AG04450 (cell line): ENCODE results near the gene SF3A2. TPM values are rescaled to one million over a fixed set of nuclear protein-coding genes. Genes with fewer than 3 reads are reported as not detected.

Experiments used
- CTCF ChIA-PET: fragments of 300-600, 350-600 bp; formaldehyde crosslinking; extraction: SDS; loops from one replicate; lab custom pipeline; 2022; ENCODE audit warnings: antibody characterized with exemption, inconsistent platforms; lab: Charles Lee
- POLR2A ChIA-PET: fragments of 350-600 bp; formaldehyde crosslinking; extraction: SDS; loops from one replicate; lab custom pipeline; 2021; ENCODE audit warnings: antibody characterized with exemption, inconsistent platforms; lab: Yijun Ruan, JAX
- DNase-seq: peaks from one replicate; pipeline ENCODE4 v3.0.0-alpha.2; 2011; ENCODE audit warnings: low read depth, low spot score
- H3K27ac ChIP-seq: one replicate; pipeline ENCODE4 v1.5.1; 2012; ENCODE audit warnings: low read depth, low read length, control low read depth
- H3K27me3 ChIP-seq: one replicate; pipeline ENCODE4 v1.6.0; 2012; ENCODE audit warnings: low read length; ENCODE audit not compliant: control insufficient read depth, insufficient read depth
- H3K4me3 ChIP-seq: 2 replicates; pipeline ENCODE4 v1.5.1; 2011; ENCODE audit warnings: mild to moderate bottlenecking, low read depth, low read length, control low read depth
- H3K9me3 ChIP-seq: 2 replicates; pipeline ENCODE4 v1.5.1; 2012; ENCODE audit warnings: low read length; ENCODE audit not compliant: control insufficient read depth, insufficient read depth
- polyA plus RNA-seq: library from polyadenylated mRNA; depleted of rRNA; stranded (reverse); fragments of >200 nt; gene quantifications from 2 replicates; pipeline ENCODE4 v1.2.3, GENCODE V29; 2011
- TF ChIP-seq, protein P1 (sequence below): IDR thresholded peaks from 2 replicates; pipeline ENCODE4 v1.5.1; 2011; ENCODE audit warnings: low read depth, low read length, control low read depth, inconsistent platforms

SF3A2 gene
- polyA plus RNA-seq, 1 experiment, result 7.0 TPM

DNA sequence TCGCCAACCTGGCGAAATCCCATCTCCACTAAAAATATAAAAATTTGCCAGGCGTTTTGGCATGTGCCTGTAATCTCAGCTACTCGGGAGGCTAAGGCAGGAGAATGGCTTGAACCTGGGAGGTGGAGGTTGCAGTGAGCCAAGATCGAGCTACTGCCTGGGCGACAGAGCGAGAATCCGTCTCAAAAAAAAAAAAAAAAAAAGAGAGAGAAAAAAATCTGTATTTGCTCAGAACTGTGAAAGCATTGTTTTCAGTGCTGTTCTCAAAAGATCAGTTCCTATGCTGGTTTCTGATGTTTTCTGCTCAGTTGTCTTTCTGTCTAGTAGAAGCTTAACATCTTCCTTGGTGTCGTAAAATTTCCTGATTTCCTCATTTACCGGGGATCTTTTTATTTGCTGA, 2.5 kb downstream of the SF3A2 start:
- DNase-seq, result no peak
- H3K27me3 ChIP-seq, result no peaks in the 10 kb centered on the region
- peaks cover 5% of the 10 kb centered on the region for H3K9me3 ChIP-seq
- H3K4me3 ChIP-seq, result peak overlapping the region; percentile 60
- TF ChIP-seq, protein P1, sequence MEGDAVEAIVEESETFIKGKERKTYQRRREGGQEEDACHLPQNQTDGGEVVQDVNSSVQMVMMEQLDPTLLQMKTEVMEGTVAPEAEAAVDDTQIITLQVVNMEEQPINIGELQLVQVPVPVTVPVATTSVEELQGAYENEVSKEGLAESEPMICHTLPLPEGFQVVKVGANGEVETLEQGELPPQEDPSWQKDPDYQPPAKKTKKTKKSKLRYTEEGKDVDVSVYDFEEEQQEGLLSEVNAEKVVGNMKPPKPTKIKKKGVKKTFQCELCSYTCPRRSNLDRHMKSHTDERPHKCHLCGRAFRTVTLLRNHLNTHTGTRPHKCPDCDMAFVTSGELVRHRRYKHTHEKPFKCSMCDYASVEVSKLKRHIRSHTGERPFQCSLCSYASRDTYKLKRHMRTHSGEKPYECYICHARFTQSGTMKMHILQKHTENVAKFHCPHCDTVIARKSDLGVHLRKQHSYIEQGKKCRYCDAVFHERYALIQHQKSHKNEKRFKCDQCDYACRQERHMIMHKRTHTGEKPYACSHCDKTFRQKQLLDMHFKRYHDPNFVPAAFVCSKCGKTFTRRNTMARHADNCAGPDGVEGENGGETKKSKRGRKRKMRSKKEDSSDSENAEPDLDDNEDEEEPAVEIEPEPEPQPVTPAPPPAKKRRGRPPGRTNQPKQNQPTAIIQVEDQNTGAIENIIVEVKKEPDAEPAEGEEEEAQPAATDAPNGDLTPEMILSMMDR, result no peak
- H3K27ac ChIP-seq, result no peak overlapping the region
- CTCF ChIA-PET, result interaction anchor here (0.6 to 2.8 kb wide), 4 partner anchors 21 to 83 kb away, joined by 4 to 14 read pairs (median 6); no protein-coding TSS in a partner anchor
- POLR2A ChIA-PET, result interaction anchor here (0.7 to 1.3 kb wide), 6 partner anchors 10 to 912 kb away, joined by 3 to 7 read pairs (median 4); no protein-coding TSS in a partner anchor

- no peak for DNase-seq
- Histone ChIP-seq H3K27me3 (no peaks in the 10 kb centered on the region), H3K9me3 (peaks cover 5% of the 10 kb centered on the region), H3K27ac (peak overlapping the region; percentile 39), H3K4me3 (peak overlapping the region; percentile 60)
- POLR2A ChIA-PET, result interaction anchor here (0.7 to 1.3 kb wide), 6 partner anchors 10 to 913 kb away, joined by 3 to 7 read pairs (median 4); no protein-coding TSS in a partner anchor
- CTCF ChIA-PET, result interaction anchor here (1.0 to 2.8 kb wide), 3 partner anchors 76 to 84 kb away, joined by 3 to 14 read pairs (median 7); no protein-coding TSS in a partner anchor
- TF ChIP-seq, protein P1, result no peak
Measured at GRCh38 chr19:2239771-2240770, 3.4 kb downstream of the SF3A2 start.

DNA sequence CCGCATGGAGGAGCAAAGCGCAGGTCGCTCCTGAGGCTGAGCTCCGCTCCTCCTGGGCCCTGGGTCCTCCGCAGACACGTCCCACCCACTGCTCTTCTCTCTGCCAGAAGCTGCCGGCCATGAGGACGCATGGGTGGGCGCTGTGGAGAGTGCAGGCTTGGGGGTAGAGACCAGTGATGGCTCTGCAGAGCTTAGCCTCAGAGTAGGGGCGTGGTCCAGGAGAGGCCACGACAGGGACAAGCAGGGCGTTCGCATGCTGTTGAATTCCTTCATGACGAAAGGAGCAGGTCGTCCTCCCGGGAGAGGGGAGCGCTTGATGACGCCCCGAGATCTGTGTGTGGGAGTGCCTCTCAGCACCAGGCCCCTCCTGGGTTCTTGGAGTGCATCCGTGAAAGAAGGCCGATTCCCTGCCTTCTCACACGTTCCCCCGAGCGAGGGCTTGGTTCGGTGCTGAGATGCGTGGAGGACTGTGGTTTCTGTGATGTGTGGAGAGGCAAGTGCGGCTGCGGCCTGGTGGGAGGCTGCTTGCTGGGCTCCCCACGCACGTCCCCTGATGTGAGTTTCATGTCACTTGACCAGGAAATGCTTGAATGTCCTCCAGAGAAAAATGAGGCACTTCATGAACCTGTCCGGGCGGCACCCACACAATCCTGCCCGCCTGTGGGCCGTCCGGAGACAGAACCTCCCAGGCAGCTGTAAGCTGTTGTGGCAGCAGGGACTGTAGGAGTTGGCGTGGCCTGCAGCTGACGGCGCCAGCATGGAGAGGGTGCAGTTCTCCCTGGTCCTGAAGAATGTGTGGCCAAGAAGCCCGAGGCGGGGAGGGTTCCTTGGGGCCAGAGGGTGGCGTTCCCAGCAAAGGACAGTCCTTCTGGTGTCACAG, 4.5 kb downstream of the SF3A2 start:
- POLR2A ChIA-PET, result interaction anchor here (0.6 kb wide), 1 partner anchor 310 kb away, joined by 4 read pairs; no protein-coding TSS in a partner anchor
- CTCF ChIA-PET, result interaction anchor here (1.0 to 1.7 kb wide), 2 partner anchors 74 to 85 kb away, joined by 3 to 7 read pairs; no protein-coding TSS in a partner anchor
- TF ChIP-seq, protein P1, result no peak
- DNase-seq, result no peak
- Histone ChIP-seq H3K4me3 (peak overlapping the region; percentile 4), H3K27me3 (no peaks in the 10 kb centered on the region), H3K9me3 (peaks cover 5% of the 10 kb centered on the region), H3K27ac (no peak overlapping the region)

GRCh38 chr19:2242092-2242537, 5.5 kb downstream of the SF3A2 start:
- Histone ChIP-seq H3K27ac (no peak overlapping the region), H3K9me3 (peaks cover 5% of the 10 kb centered on the region), H3K4me3 (no peak overlapping the region), H3K27me3 (no peaks in the 10 kb centered on the region)
- TF ChIP-seq, protein P1, result no peak
- CTCF ChIA-PET, result no interaction called here
- DNase-seq, result no peak
- POLR2A ChIA-PET, result no interaction called here
